Kidney (tissue), 14 donors: ENCODE data around the gene PPP1R12A. TPM values are rescaled to one million over a fixed set of nuclear protein-coding genes. Genes with fewer than 3 reads are reported as not detected.
A peak's percentile ranks its signal among the peaks of the same experiment; 100 is the strongest.

Source experiments
- DNase-seq, 5 donors: peaks; one replicate each; pipeline ENCODE4 v3.0.0-alpha.2; 2013 to 2020
- FAIRE-seq: peaks from 2 replicates; lab custom pipeline; 2012; peaks lifted over from hg19 to GRCh38; lab: Jason Lieb, UNC
- H3K27ac ChIP-seq, 2 donors: one replicate each; pipeline ENCODE4 v1.7.0; 2013; ENCODE audit warnings: low read depth in 2 of 2, low read length in 2 of 2, inconsistent platforms in 1 of 2
- H3K27me3 ChIP-seq: one replicate; pipeline ENCODE4 v1.7.1; 2013; ENCODE audit warnings: low read length, inconsistent platforms; ENCODE audit not compliant: control insufficient read depth, insufficient read depth
- H3K36me3 ChIP-seq, 3 donors: one replicate each; pipeline versions ENCODE4 v1.7.0 to v1.7.1; 2013; ENCODE audit warnings: low read length in 3 of 3, control low read depth in 1 of 3, inconsistent platforms in 1 of 3; ENCODE audit not compliant: insufficient read depth in 3 of 3, control insufficient read depth in 2 of 3
- H3K4me1 ChIP-seq, 3 donors: one replicate each; pipeline versions ENCODE4 v1.7.0 to v1.7.1; 2013; ENCODE audit warnings: low read length in 3 of 3, inconsistent platforms in 1 of 3, low read depth in 1 of 3; ENCODE audit not compliant: control insufficient read depth in 2 of 3, insufficient read depth in 2 of 3
- H3K4me3 ChIP-seq, 3 donors: one replicate each; pipeline versions ENCODE4 v1.7.0 to v1.8.1; 2013; ENCODE audit warnings: low read length in 3 of 3, control low read depth in 1 of 3, inconsistent platforms in 1 of 3
- H3K9ac ChIP-seq, 3 donors: one replicate each; pipeline versions ENCODE4 v1.7.0 to v1.7.1; 2013; ENCODE audit warnings: low read length in 3 of 3, control low read depth in 1 of 3, inconsistent platforms in 1 of 3
- H3K9me3 ChIP-seq, 3 donors: one replicate each; pipeline versions ENCODE4 v1.7.0 to v1.7.1; 2013; ENCODE audit warnings: low read length in 3 of 3, control low read depth in 1 of 3, inconsistent platforms in 1 of 3; ENCODE audit not compliant: control insufficient read depth in 2 of 3, insufficient read depth in 1 of 3
- intact Hi-C: fragments of 100-400 bp; cut with DNase I; formaldehyde crosslinking; loops from one replicate; pipeline ENCODE4 v1.11.1; 2022
- polyA plus RNA-seq: library from polyadenylated mRNA; stranded (reverse); fragments of 350-450 nt; fragmentation: Illumina TruSeq; extraction: RNeasy Lipid Tissue Mini Kit (QIAGEN cat#74804); gene quantifications from one replicate; pipeline ENCODE4 v1.2.3, GENCODE V29; 2014; ENCODE audit warnings: low read depth, low replicate concordance; ENCODE audit not compliant: insufficient read depth
- total RNA-seq: library from RNA; stranded (reverse); fragmentation: NEBNext Ultra II Directional; extraction: Animal tissue kit (Norgen Biotek cat#: 25700); gene quantifications from one replicate; pipeline ENCODE4 v1.2.1, GENCODE V29; 2021
- TF ChIP-seq, protein P1 (sequence below): IDR thresholded peaks from 3 replicates; pipeline ENCODE4 v1.5.1; 2012; ENCODE audit warnings: mild to moderate bottlenecking, moderate library complexity, borderline replicate concordance; ENCODE audit not compliant: insufficient read depth; ENCODE audit errors: extremely low read depth
- donor health status: control.
- donor health status: control.
- donor health status: control.
- donor health status: control.
- donor health status: control.
- donor health status: DM: yes; HTN: yes; CAD: no.
- donor health status: Normal renal cell carcinoma (clear cell type).

The PPP1R12A gene
- total and polyA plus RNA-seq, 2 donors from 2014 or later = 10.3 to 82.5 TPM

DNA sequence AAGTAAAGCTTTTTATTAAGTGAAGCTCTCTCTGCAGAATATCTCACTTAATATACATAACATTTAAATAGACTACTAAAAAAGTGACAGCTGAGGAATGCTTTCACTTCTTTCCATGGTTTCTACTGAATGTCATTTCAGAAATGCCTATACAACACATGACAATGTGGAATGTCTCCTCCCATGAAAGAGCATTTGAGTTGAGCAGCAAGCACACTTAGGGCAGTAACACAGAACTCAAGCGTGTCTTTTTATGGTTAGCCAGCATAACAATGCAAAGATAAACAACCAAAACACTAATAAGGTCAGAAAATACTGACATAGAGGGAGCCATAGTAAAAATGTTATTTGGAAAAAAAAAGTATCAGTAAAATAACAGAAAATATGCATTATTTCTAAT lies 9.4 kb downstream of the PPP1R12A start:
- FAIRE-seq = no peak
- H3K36me3 ChIP-seq = no peaks in the 10 kb centered on the region
- H3K4me1 ChIP-seq = peaks cover 2 to 11% (median 3%) of the 10 kb centered on the region in 3 donors
- intact Hi-C loops = no loop called here
- H3K9me3 ChIP-seq = no peaks in the 10 kb centered on the region
- H3K27ac ChIP-seq = no peak overlapping the region
- H3K27me3 ChIP-seq = no peaks in the 10 kb centered on the region
- H3K9ac ChIP-seq = peak overlapping the region in 1 of 3 donors; percentile 29
- H3K4me3 ChIP-seq = no peak overlapping the region
- TF ChIP-seq, protein P1, sequence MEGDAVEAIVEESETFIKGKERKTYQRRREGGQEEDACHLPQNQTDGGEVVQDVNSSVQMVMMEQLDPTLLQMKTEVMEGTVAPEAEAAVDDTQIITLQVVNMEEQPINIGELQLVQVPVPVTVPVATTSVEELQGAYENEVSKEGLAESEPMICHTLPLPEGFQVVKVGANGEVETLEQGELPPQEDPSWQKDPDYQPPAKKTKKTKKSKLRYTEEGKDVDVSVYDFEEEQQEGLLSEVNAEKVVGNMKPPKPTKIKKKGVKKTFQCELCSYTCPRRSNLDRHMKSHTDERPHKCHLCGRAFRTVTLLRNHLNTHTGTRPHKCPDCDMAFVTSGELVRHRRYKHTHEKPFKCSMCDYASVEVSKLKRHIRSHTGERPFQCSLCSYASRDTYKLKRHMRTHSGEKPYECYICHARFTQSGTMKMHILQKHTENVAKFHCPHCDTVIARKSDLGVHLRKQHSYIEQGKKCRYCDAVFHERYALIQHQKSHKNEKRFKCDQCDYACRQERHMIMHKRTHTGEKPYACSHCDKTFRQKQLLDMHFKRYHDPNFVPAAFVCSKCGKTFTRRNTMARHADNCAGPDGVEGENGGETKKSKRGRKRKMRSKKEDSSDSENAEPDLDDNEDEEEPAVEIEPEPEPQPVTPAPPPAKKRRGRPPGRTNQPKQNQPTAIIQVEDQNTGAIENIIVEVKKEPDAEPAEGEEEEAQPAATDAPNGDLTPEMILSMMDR = no peak
- DNase-seq = peak in 1 of 5 donors; percentile 39

DNA sequence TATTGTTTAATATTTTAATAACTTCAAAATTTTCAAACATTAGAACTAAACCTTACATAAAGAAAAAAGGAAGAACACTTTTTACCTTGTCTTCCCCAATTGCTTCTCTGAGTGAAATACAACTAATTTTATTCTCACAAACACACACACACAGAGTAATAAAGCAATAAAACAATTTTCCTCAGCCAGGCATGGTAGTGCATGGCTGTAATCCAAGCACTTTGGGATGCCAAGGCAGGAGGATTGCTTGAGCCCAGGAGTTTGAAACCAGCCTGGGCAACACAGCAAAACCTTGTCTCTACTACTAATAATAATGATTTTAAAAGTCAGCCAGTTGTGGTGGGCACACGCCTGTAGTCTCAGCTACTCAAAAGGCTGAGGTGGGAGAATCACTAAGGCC lies 13.1 kb downstream of the PPP1R12A start:
- H3K9ac ChIP-seq = no peak overlapping the region
- H3K4me1 ChIP-seq = peaks cover 0 to 16% (median 2%) of the 10 kb centered on the region in 3 donors
- H3K9me3 ChIP-seq = no peaks in the 10 kb centered on the region
- TF ChIP-seq, protein P1 = no peak
- H3K27me3 ChIP-seq = no peaks in the 10 kb centered on the region
- no peaks in the 10 kb centered on the region for H3K36me3 ChIP-seq
- H3K27ac ChIP-seq = no peak overlapping the region
- H3K4me3 ChIP-seq = no peak overlapping the region
- no peak for DNase-seq
- FAIRE-seq = no peak
- intact Hi-C loops = no loop called here

GRCh38 chr12:79920421-79921238 lies 14.3 kb downstream of the PPP1R12A start:
- Histone ChIP-seq H3K9me3 (no peaks in the 10 kb centered on the region), H3K9ac (no peak overlapping the region), H3K4me1 (peaks cover under 1 to 12% (median 2%) of the 10 kb centered on the region in 3 donors), H3K36me3 (no peaks in the 10 kb centered on the region), H3K27ac (no peak overlapping the region), H3K4me3 (no peak overlapping the region), H3K27me3 (no peaks in the 10 kb centered on the region)
- TF ChIP-seq, protein P1 = no peak
- intact Hi-C loops = no loop called here
- no peak for FAIRE-seq
- no peak for DNase-seq
